ENCODE data around the gene CLDN6. TPM values are rescaled to one million over a fixed set of nuclear protein-coding genes. Genes with fewer than 3 reads are reported as not detected.

The CLDN6 gene
- total RNA-seq, 1 donor from 2014 or later: 33.0 TPM

DNA sequence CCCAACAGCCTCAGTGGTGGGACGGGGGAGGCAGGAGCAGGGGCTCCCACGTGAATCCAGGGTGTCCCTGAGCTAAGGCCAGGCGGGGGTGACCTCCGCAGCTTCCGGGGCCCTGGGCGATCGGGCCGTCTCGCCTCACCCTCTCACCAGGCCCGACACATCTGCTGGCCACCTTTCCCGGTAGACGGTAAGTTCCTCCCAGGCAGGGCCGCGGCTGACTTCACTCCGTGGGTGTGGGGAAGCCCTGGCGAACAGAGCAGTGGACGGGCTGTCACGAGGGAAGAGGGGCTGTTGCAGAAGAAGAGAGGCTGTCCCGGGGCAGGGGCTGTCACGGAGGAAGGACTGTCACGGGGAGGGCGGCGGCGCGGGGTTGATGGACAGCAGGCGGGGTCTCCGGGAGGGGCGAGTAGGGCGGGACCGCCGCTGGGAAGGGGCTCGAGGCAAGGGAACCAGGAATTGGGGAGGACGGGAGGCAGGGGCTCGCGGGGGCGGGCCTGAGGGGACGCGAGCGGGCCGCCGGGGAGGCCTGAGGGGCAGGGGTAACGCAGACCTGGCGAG is 38.2 kb downstream of the CLDN6 start:
- H3K27me3 Mint-ChIP-seq (ENCODE audit: unreplicated experiment): peaks cover 7% of the 10 kb centered on the region
- H3K4me1 Mint-ChIP-seq (ENCODE audit: unreplicated experiment): peaks cover 13% of the 10 kb centered on the region
- no peak overlapping the region for H3K27ac Mint-ChIP-seq (ENCODE audit: unreplicated experiment)
- DNase-seq (ENCODE audit: low spot score): no peak
- no peaks in the 10 kb centered on the region for H3K36me3 Mint-ChIP-seq (ENCODE audit: low read depth, unreplicated experiment)
- H3K9me3 Mint-ChIP-seq (ENCODE audit: unreplicated experiment): no peaks in the 10 kb centered on the region
- TF ChIP-seq, protein P1, sequence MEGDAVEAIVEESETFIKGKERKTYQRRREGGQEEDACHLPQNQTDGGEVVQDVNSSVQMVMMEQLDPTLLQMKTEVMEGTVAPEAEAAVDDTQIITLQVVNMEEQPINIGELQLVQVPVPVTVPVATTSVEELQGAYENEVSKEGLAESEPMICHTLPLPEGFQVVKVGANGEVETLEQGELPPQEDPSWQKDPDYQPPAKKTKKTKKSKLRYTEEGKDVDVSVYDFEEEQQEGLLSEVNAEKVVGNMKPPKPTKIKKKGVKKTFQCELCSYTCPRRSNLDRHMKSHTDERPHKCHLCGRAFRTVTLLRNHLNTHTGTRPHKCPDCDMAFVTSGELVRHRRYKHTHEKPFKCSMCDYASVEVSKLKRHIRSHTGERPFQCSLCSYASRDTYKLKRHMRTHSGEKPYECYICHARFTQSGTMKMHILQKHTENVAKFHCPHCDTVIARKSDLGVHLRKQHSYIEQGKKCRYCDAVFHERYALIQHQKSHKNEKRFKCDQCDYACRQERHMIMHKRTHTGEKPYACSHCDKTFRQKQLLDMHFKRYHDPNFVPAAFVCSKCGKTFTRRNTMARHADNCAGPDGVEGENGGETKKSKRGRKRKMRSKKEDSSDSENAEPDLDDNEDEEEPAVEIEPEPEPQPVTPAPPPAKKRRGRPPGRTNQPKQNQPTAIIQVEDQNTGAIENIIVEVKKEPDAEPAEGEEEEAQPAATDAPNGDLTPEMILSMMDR (IDR thresholded peaks at IDR 0.05; ENCODE audit: unreplicated experiment): no peak
- H3K4me3 Mint-ChIP-seq (ENCODE audit: unreplicated experiment): peak overlapping the region; percentile 73

DNA sequence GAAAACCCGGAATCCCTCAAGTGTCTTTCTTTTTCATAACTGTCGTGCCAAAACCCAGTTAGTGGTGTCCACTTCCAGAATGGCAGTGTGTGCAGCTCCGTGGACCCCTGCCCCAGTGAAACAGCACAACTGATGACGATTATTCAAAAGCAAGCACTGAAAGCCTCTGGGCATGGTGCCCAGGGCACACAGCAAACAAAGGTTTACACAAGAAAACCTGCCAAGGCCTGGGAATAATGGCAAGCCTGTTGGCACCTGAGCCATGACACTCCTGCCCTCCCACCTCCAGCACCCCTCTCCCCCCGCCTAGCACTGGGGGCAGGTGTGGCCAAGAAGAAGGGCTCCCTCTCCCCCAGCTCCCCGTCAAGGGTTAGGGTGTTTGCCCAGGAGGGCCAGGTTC is 40.5 kb downstream of the CLDN6 start:
- Mint-ChIP-seq H3K9me3 (ENCODE audit: unreplicated experiment) (no peaks in the 10 kb centered on the region), H3K36me3 (ENCODE audit: low read depth, unreplicated experiment) (no peaks in the 10 kb centered on the region), H3K27ac (ENCODE audit: unreplicated experiment) (no peak overlapping the region), H3K27me3 (ENCODE audit: unreplicated experiment) (peaks cover 7% of the 10 kb centered on the region), H3K4me1 (ENCODE audit: unreplicated experiment) (peaks cover 13% of the 10 kb centered on the region), H3K4me3 (ENCODE audit: unreplicated experiment) (no peak overlapping the region)
- no peak for DNase-seq (ENCODE audit: low spot score)
- TF ChIP-seq, protein P1 (IDR thresholded peaks at IDR 0.05; ENCODE audit: unreplicated experiment): no peak

DNA sequence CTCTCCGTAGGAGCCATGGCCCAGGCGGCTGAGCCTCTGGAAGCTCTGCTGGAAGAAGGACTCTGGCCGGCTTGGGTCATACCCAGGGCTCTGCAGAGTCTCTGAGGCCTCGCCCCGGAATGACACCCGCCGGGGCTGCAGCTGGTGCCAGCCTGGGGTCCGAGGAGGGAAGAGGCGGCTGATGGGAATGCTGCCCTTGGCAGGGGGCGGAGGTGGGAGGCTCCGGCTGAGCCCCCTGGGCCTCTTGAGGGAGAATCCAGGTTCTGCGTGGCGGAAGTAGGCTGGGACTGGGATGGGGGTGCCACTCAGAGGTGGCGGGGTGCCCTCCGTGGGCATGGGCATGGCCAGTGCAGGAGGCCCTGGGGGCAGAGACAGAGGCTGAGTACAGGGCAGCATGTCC is 41.3 kb downstream of the CLDN6 start:
- no peak overlapping the region for H3K4me3 Mint-ChIP-seq (ENCODE audit: unreplicated experiment)
- H3K4me1 Mint-ChIP-seq (ENCODE audit: unreplicated experiment): peaks cover 8% of the 10 kb centered on the region
- no peak overlapping the region for H3K27ac Mint-ChIP-seq (ENCODE audit: unreplicated experiment)
- H3K9me3 Mint-ChIP-seq (ENCODE audit: unreplicated experiment): no peaks in the 10 kb centered on the region
- TF ChIP-seq, protein P1 (IDR thresholded peaks at IDR 0.05; ENCODE audit: unreplicated experiment): no peak
- H3K27me3 Mint-ChIP-seq (ENCODE audit: unreplicated experiment): peaks cover 2% of the 10 kb centered on the region
- no peak for DNase-seq (ENCODE audit: low spot score)
- peaks cover 3% of the 10 kb centered on the region for H3K36me3 Mint-ChIP-seq (ENCODE audit: low read depth, unreplicated experiment)

DNA sequence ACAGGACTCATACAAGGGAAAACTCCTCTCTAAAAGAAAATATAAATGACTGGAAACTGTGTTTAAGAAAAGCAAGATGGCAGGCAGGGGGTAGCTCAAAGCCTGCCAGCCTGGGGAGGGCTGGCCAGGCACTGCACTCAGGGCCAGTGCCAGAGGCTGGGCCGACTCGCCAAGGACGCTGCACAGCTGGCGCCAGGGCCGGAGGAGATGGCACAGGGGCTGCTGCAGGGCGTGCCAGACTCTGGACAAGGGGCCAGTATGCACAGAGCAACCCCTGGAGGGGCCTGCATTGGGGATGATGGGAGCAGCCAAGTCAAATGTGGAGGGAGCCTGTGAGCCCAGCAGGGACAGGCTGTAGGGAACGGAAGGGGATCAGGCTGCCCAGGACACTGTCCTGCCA is 41.8 kb downstream of the CLDN6 start:
- no peaks in the 10 kb centered on the region for H3K9me3 Mint-ChIP-seq (ENCODE audit: unreplicated experiment)
- no peaks in the 10 kb centered on the region for H3K27me3 Mint-ChIP-seq (ENCODE audit: unreplicated experiment)
- no peak overlapping the region for H3K27ac Mint-ChIP-seq (ENCODE audit: unreplicated experiment)
- peaks cover 4% of the 10 kb centered on the region for H3K4me1 Mint-ChIP-seq (ENCODE audit: unreplicated experiment)
- DNase-seq (ENCODE audit: low spot score): no peak
- H3K36me3 Mint-ChIP-seq (ENCODE audit: low read depth, unreplicated experiment): peaks cover 3% of the 10 kb centered on the region
- TF ChIP-seq, protein P1 (IDR thresholded peaks at IDR 0.05; ENCODE audit: unreplicated experiment): no peak
- no peak overlapping the region for H3K4me3 Mint-ChIP-seq (ENCODE audit: unreplicated experiment)

DNA sequence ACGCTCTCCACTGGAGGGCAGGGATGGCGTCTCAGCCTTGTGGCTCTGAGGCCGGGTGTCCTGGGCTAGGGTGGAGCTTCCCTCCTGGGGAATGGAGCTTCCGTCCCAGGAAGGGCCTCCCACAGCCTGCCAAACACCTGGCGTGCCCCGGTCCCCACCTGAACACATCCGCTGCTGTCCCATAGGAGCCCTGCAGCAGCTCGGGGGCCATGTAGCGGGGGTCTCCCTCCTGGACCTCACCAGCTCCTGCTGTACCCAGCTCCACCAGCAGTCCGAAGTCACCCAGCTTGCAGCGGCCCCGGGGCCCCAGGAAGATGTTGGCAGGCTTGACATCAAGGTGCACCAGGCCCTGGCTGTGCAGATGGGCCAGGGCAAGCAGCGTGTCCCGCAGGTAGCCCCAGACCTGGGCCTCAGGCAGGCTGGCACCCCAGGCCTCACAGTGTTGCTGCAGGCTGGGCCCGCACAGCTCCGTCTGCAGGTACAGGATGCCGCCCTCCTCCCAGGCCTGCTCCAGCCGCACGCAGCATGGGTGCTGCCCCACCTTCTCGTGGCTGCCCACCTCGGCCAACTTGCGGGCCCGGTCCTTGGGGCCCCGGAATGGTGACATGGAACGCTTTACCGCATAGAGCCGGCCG is 42.7 kb downstream of the CLDN6 start:
- H3K36me3 Mint-ChIP-seq (ENCODE audit: low read depth, unreplicated experiment): peaks cover 3% of the 10 kb centered on the region
- no peak overlapping the region for H3K4me3 Mint-ChIP-seq (ENCODE audit: unreplicated experiment)
- H3K27me3 Mint-ChIP-seq (ENCODE audit: unreplicated experiment): peaks cover 8% of the 10 kb centered on the region
- H3K9me3 Mint-ChIP-seq (ENCODE audit: unreplicated experiment): no peaks in the 10 kb centered on the region
- H3K4me1 Mint-ChIP-seq (ENCODE audit: unreplicated experiment): no peaks in the 10 kb centered on the region
- no peak overlapping the region for H3K27ac Mint-ChIP-seq (ENCODE audit: unreplicated experiment)
- DNase-seq (ENCODE audit: low spot score): no peak
- TF ChIP-seq, protein P1 (IDR thresholded peaks at IDR 0.05; ENCODE audit: unreplicated experiment): no peak
